GM23248 (cell line): ENCODE data around the gene LECT2. TPM values are rescaled to one million over a fixed set of nuclear protein-coding genes. Genes with fewer than 3 reads are reported as not detected.
A peak's percentile ranks its signal among the peaks of the same experiment; 100 is the strongest.

Source experiments
- DNase-seq: peaks from one replicate; pipeline ENCODE4 v3.0.0-alpha.2; 2015
- H2AFZ ChIP-seq: fragments of 200-600 bp; sonication (generic); 2 replicates; pipeline ENCODE4 v1.6.1; 2016; ENCODE audit warnings: antibody characterized with exemption
- H3F3A ChIP-seq: fragments of 200-600 bp; sonication (generic); 2 replicates; pipeline ENCODE4 v1.6.1; 2016; ENCODE audit warnings: mild to moderate bottlenecking, antibody characterized with exemption, mixed run types; ENCODE audit not compliant: insufficient read depth
- H3K27ac ChIP-seq: fragments of 200-600 bp; sonication (generic); 2 replicates; pipeline ENCODE4 v1.5.1; 2016; ENCODE audit warnings: mild to moderate bottlenecking
- H3K27me3 ChIP-seq: fragments of 200-600 bp; sonication (generic); replicated peaks from 2 replicates; pipeline ENCODE4 v1.6.1; 2016; ENCODE audit warnings: mild to moderate bottlenecking; ENCODE audit not compliant: insufficient read depth
- H3K36me3 ChIP-seq: fragments of 200-600 bp; sonication (generic); 2 replicates; pipeline ENCODE4 v1.6.1; 2016; ENCODE audit warnings: low read depth, mild to moderate bottlenecking
- H3K4me1 ChIP-seq: fragments of 200-600 bp; sonication (generic); 2 replicates; pipeline ENCODE4 v1.6.1; 2016; ENCODE audit warnings: mild to moderate bottlenecking; ENCODE audit not compliant: insufficient read depth
- H3K4me2 ChIP-seq: fragments of 200-600 bp; sonication (generic); one replicate; pipeline ENCODE4 v1.6.1; 2016; ENCODE audit warnings: mild to moderate bottlenecking; ENCODE audit not compliant: unreplicated experiment
- H3K4me3 ChIP-seq: fragments of 200-600 bp; sonication (generic); 2 replicates; pipeline ENCODE4 v1.5.1; 2016; ENCODE audit warnings: mild to moderate bottlenecking
- H3K79me2 ChIP-seq: fragments of 200-600 bp; sonication (generic); 2 replicates; pipeline ENCODE4 v1.6.1; 2016; ENCODE audit warnings: mild to moderate bottlenecking; ENCODE audit not compliant: insufficient read depth
- H3K9ac ChIP-seq: fragments of 200-600 bp; sonication (generic); 2 replicates; pipeline ENCODE4 v1.6.1; 2016; ENCODE audit warnings: mild to moderate bottlenecking
- H3K9me2 ChIP-seq: fragments of 200-600 bp; sonication (generic); 2 replicates; pipeline ENCODE4 v1.6.1; 2016; ENCODE audit warnings: mixed run types, mild to moderate bottlenecking, moderate library complexity; ENCODE audit not compliant: insufficient read depth
- H3K9me3 ChIP-seq: fragments of 200-600 bp; sonication (generic); one replicate; pipeline ENCODE4 v1.6.1; 2017; ENCODE audit warnings: low read depth
- H4K20me1 ChIP-seq: fragments of 200-600 bp; sonication (generic); 2 replicates; pipeline ENCODE4 v1.6.0; 2016; ENCODE audit not compliant: insufficient read depth
- EZH2 ChIP-seq: fragments of 200-600 bp; sonication (generic); IDR thresholded peaks from 2 replicates; pipeline ENCODE4 v1.6.1; 2018; ENCODE audit warnings: antibody characterized with exemption, mild to moderate bottlenecking; ENCODE audit not compliant: insufficient read depth, poor library complexity, severe bottlenecking
- EZH2phosphoT487 ChIP-seq: fragments of 200-600 bp; sonication (generic); IDR thresholded peaks from 2 replicates; pipeline ENCODE4 v1.6.1; 2018; ENCODE audit warnings: antibody characterized with exemption, moderate library complexity, mild to moderate bottlenecking, low read depth; ENCODE audit not compliant: insufficient read depth
- WGBS, 2 experiments: methylation state at CpG; one replicate each; pipeline ENCODE4 v1.1.6; 2015 to 2017; ENCODE audit warnings: low lambda C conversion rate in 2 of 2, low coverage in 1 of 2; ENCODE audit errors: missing lambda C conversion rate in 2 of 2; 5-methylcytosine and 5-hydroxymethylcytosine counted together
- in situ Hi-C: fragments of 300-500 bp; cut with MboI; formaldehyde crosslinking; loops from 2 replicates; pipeline ENCODE4 v1.15.0; 2020
- polyA plus RNA-seq: library from polyadenylated mRNA; unstranded; fragments of >200 nt; fragmentation: Nextera tagmentation; extraction: Ambion mirVana; gene quantifications from 2 replicates; pipeline ENCODE4 v1.2.1, GENCODE V29; 2016
- total RNA-seq: library from RNA; depleted of rRNA; stranded (reverse); fragments of >200 nt; shearing (Covaris generic); gene quantifications from 2 replicates; pipeline ENCODE4 v1.2.3, GENCODE V29; 2014

LECT2 gene
- total and polyA plus RNA-seq, 2 experiments from 2014 or later = 0.32 to 0.41 TPM

DNA sequence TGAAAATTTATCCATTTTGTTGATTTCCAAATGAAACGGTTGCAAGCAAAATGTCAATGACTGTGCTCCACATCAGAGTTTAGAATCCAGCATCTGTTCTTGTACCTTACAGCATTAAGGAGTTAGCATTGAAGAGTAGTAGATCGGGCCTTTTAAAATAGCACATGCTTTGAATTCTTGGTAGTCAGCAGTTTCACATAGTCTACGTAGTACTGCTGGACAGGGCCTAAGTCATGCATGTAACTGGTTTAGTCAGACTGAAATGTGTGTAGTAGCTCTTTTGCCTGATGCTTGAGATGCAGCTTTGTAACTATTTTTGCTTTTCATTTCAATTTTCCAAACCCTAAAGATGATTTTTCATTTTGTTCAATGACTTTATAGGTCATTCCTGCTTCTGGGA is 19.8 kb downstream of the LECT2 start:
- WGBS, 2 experiments = 94 to 98% methylated on average over 3 of the region's 3 CpGs

DNA sequence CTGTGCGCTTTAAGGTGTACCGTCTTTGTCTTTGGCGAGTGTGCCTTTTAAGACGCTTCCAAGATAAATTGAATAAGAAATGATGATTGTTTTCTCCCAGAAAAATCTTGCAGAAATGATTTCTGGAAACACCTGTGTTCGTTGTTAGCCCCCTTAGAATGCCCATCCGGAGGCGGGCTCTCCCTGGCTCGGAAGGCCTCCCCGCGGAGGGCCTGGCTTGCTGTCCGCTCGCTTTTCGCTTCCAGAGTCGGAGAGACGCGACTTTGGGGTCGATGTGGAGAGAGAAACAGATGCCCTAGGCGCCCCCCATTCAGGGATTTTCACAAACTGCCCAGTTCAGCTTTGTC is 23.9 kb downstream of the LECT2 start:
- Histone ChIP-seq H3K27me3 (peaks cover 39% of the 10 kb centered on the region), H3K9me2 (no peaks in the 10 kb centered on the region), H3K36me3 (no peaks in the 10 kb centered on the region), H2AFZ (peak overlapping the region; percentile 63; the same call in 1 of the 2 replicates), H3K4me1 (no peaks in the 10 kb centered on the region), H3K79me2 (no peaks in the 10 kb centered on the region), H4K20me1 (no peaks in the 10 kb centered on the region), H3K4me2 (no peak overlapping the region), H3K9ac (no peak overlapping the region), H3K27ac (no peak overlapping the region), H3F3A (no peaks in the 10 kb centered on the region), H3K9me3 (no peaks in the 10 kb centered on the region), H3K4me3 (no peak overlapping the region; the same call in 1 of the 2 replicates)
- in situ Hi-C loops = no loop called here
- 82 to 83% methylated on average over 18 of the region's 18 CpGs for WGBS, 2 experiments
- no peak for DNase-seq
- no peak for TF ChIP-seq EZH2phosphoT487
- no peak for TF ChIP-seq EZH2

More for the DNA sequence above, 19.8 kb downstream of the LECT2 start:
- H3K9me3 ChIP-seq = no peaks in the 10 kb centered on the region
- DNase-seq = no peak
- H3K4me2 ChIP-seq = no peak overlapping the region
- no peak overlapping the region for H3K4me3 ChIP-seq
- H3K36me3 ChIP-seq = no peaks in the 10 kb centered on the region
- no peaks in the 10 kb centered on the region for H3K9me2 ChIP-seq
- in situ Hi-C loops = no loop called here
- H3K79me2 ChIP-seq = no peaks in the 10 kb centered on the region
- no peak overlapping the region for H2AFZ ChIP-seq
- no peaks in the 10 kb centered on the region for H4K20me1 ChIP-seq
- H3K27ac ChIP-seq = no peak overlapping the region
- no peaks in the 10 kb centered on the region for H3K4me1 ChIP-seq
- H3K9ac ChIP-seq = no peak overlapping the region
- TF ChIP-seq EZH2phosphoT487 = no peak
- TF ChIP-seq EZH2 = no peak
- H3F3A ChIP-seq = no peaks in the 10 kb centered on the region
- H3K27me3 ChIP-seq = 0 out of 2 replicates have a peak, but pooled peaks cover 7% of the 10 kb centered on the region

DNA sequence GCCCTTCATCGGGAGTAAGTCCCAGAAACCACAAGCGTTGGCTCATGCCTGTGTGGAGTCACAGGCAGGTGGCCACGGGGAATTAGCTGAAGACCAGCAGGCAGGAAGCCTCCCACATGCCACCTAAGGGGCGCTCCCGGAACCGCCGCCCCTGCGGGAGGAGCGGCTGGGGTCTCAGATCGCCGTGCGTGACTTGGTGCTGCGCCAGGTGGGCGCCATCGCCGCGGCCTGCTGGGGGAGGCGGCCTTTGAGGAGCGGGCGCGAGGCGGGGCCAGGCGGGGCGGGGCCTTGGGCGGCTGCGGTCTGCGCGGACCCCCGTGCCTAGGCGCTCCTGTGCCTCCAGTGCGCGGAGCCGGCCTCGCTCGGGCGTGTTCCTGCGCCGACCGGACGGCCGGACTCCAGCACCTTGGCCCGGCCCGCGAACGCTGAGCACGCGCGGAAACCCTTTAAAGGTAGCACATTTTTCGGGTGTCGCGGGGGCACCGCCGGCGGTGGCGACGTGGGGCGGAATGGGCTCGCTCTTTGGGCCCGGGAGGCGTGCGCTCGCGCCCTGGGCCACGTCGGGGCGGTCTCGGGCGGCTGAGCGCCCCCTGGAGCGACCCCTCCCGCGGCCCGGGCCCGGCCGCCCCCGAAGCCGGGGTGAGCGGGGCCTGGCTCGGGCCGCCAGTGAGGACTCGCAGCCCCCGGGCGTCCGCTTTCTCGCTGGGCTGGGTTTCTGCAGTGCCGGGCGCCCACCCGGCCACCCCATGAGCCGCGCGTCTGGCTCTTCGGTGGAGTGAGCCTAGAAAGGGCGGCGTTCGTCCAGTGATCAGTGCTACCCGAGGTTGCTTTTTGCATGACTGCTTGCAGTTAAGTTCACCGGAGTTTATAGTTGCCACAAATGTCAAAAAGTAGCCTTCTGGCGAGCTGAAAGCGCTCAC is 24.5 kb downstream of the LECT2 start:
- 15 to 16% methylated on average over 61 to 79 of the region's 99 CpGs for whole genome bisulfite sequencing, 2 experiments
- Histone ChIP-seq H3K4me2 (peak overlapping the region; percentile 69), H3K27me3 (peaks cover 46% of the 10 kb centered on the region), H3K9me2 (no peaks in the 10 kb centered on the region), H3K27ac (no peak overlapping the region), H4K20me1 (no peaks in the 10 kb centered on the region), H3K36me3 (no peaks in the 10 kb centered on the region), H3K4me1 (no peaks in the 10 kb centered on the region), H3K9me3 (no peaks in the 10 kb centered on the region), H2AFZ (peak overlapping the region; percentile 63), H3K4me3 (peak overlapping the region; percentile 63), H3K9ac (no peak overlapping the region), H3K79me2 (no peaks in the 10 kb centered on the region), H3F3A (no peaks in the 10 kb centered on the region)
- DNase-seq = peak; percentile 40
- in situ Hi-C loops = no loop called here
- TF ChIP-seq EZH2 = no peak
- no peak for TF ChIP-seq EZH2phosphoT487

DNA sequence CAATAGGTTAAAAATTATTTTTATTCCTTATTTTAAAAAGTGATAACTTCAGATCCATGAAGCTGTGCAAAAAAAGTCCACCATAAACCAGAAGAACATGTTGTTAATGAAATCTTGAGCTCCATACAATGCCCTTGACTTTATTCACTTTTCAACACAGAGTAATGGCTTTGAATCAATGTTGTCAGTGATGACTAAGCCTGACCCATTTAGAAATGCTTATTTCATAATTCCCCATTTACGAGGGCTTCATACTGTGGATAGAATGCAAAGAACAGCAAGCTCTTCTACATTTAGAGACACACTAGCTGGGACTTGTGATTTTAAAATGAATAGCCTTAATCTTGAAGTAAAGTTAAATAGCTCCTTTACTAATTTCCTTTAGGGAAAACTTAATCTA is 33.4 kb downstream of the LECT2 start:
- no peaks in the 10 kb centered on the region for H3K9me2 ChIP-seq
- no peak overlapping the region for H2AFZ ChIP-seq
- H3F3A ChIP-seq = 0 out of 2 replicates have a peak, but pooled peaks cover 10% of the 10 kb centered on the region
- no peaks in the 10 kb centered on the region for H3K9me3 ChIP-seq
- no peak overlapping the region for H3K27ac ChIP-seq
- peaks cover 10% of the 10 kb centered on the region; the same call in 1 of the 2 replicates for H3K27me3 ChIP-seq
- no peaks in the 10 kb centered on the region for H4K20me1 ChIP-seq
- H3K9ac ChIP-seq = no peak overlapping the region
- peak overlapping the region; percentile 9 for H3K4me2 ChIP-seq
- TF ChIP-seq EZH2 (no peak), EZH2phosphoT487 (no peak)
- H3K79me2 ChIP-seq = no peaks in the 10 kb centered on the region
- WGBS, 2 experiments = 0 to 3% methylated on average over 1 of the region's 1 CpG
- H3K36me3 ChIP-seq = no peaks in the 10 kb centered on the region
- no peak overlapping the region for H3K4me3 ChIP-seq
- in situ Hi-C loops = no loop called here
- DNase-seq = peak; percentile 82
- peaks cover 11% of the 10 kb centered on the region; the same call in 1 of the 2 replicates for H3K4me1 ChIP-seq
